ENCODE data around the gene RBM26. TPM values are rescaled to one million over a fixed set of nuclear protein-coding genes. Genes with fewer than 3 reads are reported as not detected.

RBM26 gene
- polyA plus RNA-seq, 1 of the 3 experiments (the other 2 are of a cell fraction) = 12.5 TPM

- ChIA-PET CTCF (no interaction called here), POLR2A (no interaction called here)
- H3K27me3 ChIP-seq (ENCODE audit: insufficient read depth) = no peaks in the 10 kb centered on the region
- 89% methylated on average over 3 of the region's 3 CpGs for WGBS (ENCODE audit: low lambda C conversion rate)
- no peak overlapping the region for H2AFZ ChIP-seq (ENCODE audit: low read depth)
- H4K20me1 ChIP-seq (ENCODE audit: insufficient read depth) = no peaks in the 10 kb centered on the region
- H3K9me3 ChIP-seq = no peaks in the 10 kb centered on the region
- H3K36me3 ChIP-seq (replicated peaks in 1 of 2; ENCODE audit: control insufficient read depth in 1 of 2, insufficient read depth in 2 of 2, low read length in 1 of 2) = peaks cover 15 to 48% of the 10 kb centered on the region in 2 experiments
- DNase-seq = no peak
- no peak overlapping the region for H3K9ac ChIP-seq
- H3K79me2 ChIP-seq (ENCODE audit: insufficient read depth) = no peaks in the 10 kb centered on the region
- no peak for TF ChIP-seq PBX3 (IDR thresholded peaks at IDR 0.05)
- no peak for TF ChIP-seq YY1 (IDR thresholded peaks at IDR 0.05; ENCODE audit: low read depth)
- TF ChIP-seq ELF1 (IDR thresholded peaks at IDR 0.05) = no peak
- no peak for TF ChIP-seq FOSL2 (IDR thresholded peaks at IDR 0.05; ENCODE audit: borderline replicate concordance, low read depth)
- no peak for TF ChIP-seq USF1 (IDR thresholded peaks at IDR 0.05; ENCODE audit: borderline replicate concordance, low read depth)
- no peak for TF ChIP-seq TCF12 (IDR thresholded peaks at IDR 0.05)
- TF ChIP-seq FOXM1 (IDR thresholded peaks at IDR 0.05; ENCODE audit: low read depth) = no peak
- no peak for TF ChIP-seq EP300 (IDR thresholded peaks at IDR 0.05; ENCODE audit: borderline replicate concordance in 1 of 2, low read depth in 1 of 2, low read length in 1 of 2)
- TF ChIP-seq POLR2AphosphoS5 (IDR thresholded peaks at IDR 0.05; ENCODE audit: low read depth, low read length) = no peak
- no peak for TF ChIP-seq RFX5 (IDR thresholded peaks at IDR 0.05; ENCODE audit: low read length)
- no peak for TF ChIP-seq REST (IDR thresholded peaks at IDR 0.05; ENCODE audit: low read depth, low read length)
- TF ChIP-seq GATA2 (CRISPR knock-in tag; IDR thresholded peaks at IDR 0.05) = no peak
- TF ChIP-seq ZBTB33 (IDR thresholded peaks at IDR 0.05; ENCODE audit: borderline replicate concordance, low read depth) = no peak
- TF ChIP-seq USF2 (IDR thresholded peaks at IDR 0.05; ENCODE audit: borderline replicate concordance, low read depth, low read length) = no peak
- TF ChIP-seq RCOR1 (IDR thresholded peaks at IDR 0.05; ENCODE audit: low read length) = no peak
- TF ChIP-seq JUND (IDR thresholded peaks at IDR 0.05) = no peak
- TF ChIP-seq EZH2phosphoT487 (IDR thresholded peaks at IDR 0.05; ENCODE audit: borderline replicate concordance, low read depth) = no peak
- no peak for TF ChIP-seq TAF1 (IDR thresholded peaks at IDR 0.05; ENCODE audit: borderline replicate concordance, low read depth, low read length)
- no peak for TF ChIP-seq MAX (IDR thresholded peaks at IDR 0.05; ENCODE audit: low read depth)
- H3K27ac ChIP-seq (ENCODE audit: low read depth in 2 of 2, low read length in 1 of 2) = no peak overlapping the region
- H3K4me3 ChIP-seq (ENCODE audit: low read depth in 2 of 2, low read length in 1 of 2) = no peak overlapping the region
- H3K4me2 ChIP-seq = no peak overlapping the region
- H3K9me2 ChIP-seq = no peaks in the 10 kb centered on the region
- peaks cover 20% of the 10 kb centered on the region for H3F3A ChIP-seq (replicated peaks; ENCODE audit: insufficient read depth)
- H3K4me1 ChIP-seq (ENCODE audit: control insufficient read depth in 1 of 2, insufficient read depth in 2 of 2, low read depth in 1 of 2, low read length in 1 of 2) = peaks cover 0 to 17% of the 10 kb centered on the region in 2 experiments; a peak in 2 of 4 replicates
Observed at GRCh38 chr13:79311386-79311785, 94.7 kb downstream of the RBM26 start.

Data from SK-N-SH (cell line).